Measurements from ENCODE around the gene AAGAB. TPM values are rescaled to one million over a fixed set of nuclear protein-coding genes. Genes with fewer than 3 reads are reported as not detected.

Gene AAGAB
- total RNA-seq, 1 donor = 26.6 TPM

Other genes with a start within 250 kb of the AAGAB start
- gene SMAD3, start 189.1 kb downstream of the AAGAB start, total RNA-seq = 36.7 TPM
- 0.42 TPM for gene IQCH, start 125 bp upstream of the AAGAB start, total RNA-seq